Esophagus muscularis mucosa (tissue), 4 donors: ENCODE data around the gene RAF1. TPM values are rescaled to one million over a fixed set of nuclear protein-coding genes. Genes with fewer than 3 reads are reported as not detected.
A peak's percentile ranks its signal among the peaks of the same experiment; 100 is the strongest.

Experiments used
- DNase-seq: peaks from one replicate; pipeline ENCODE4 v3.0.0-alpha.2; 2017; ENCODE audit errors: extremely low spot score
- H3K27ac ChIP-seq, 4 donors: fragments of 200-600 bp; sonication (generic); replicated peaks in 1 of 4; 1 replicate in 3 of 4; 2 replicates in 1 of 4; pipeline ENCODE4 v1.5.1; 2016 to 2019; ENCODE audit warnings: mild to moderate bottlenecking in 1 of 4
- H3K27me3 ChIP-seq, 4 donors: fragments of 200-600 bp; sonication (generic); one replicate each; pipeline versions ENCODE4 v1.5.1 to v1.6.0; 2016 to 2019
- H3K36me3 ChIP-seq, 4 donors: fragments of 200-600 bp; sonication (generic); one replicate each; pipeline ENCODE4 v1.5.1; 2016 to 2019
- H3K4me1 ChIP-seq, 4 donors: fragments of 200-600 bp; sonication (generic); one replicate each; pipeline ENCODE4 v1.5.1; 2016 to 2019
- H3K4me3 ChIP-seq, 4 donors: fragments of 200-600 bp; sonication (generic); 1 replicate in 2 of 4; 2 replicates in 2 of 4; pipeline ENCODE4 v1.5.1; 2016 to 2019; ENCODE audit warnings: mild to moderate bottlenecking in 4 of 4, moderate library complexity in 1 of 4
- H3K9me3 ChIP-seq, 4 donors: fragments of 200-600 bp; sonication (generic); 1 replicate in 3 of 4; 2 replicates in 1 of 4; pipeline ENCODE4 v1.5.1; 2016 to 2019
- CTCF ChIP-seq, 3 experiments: fragments of 200-600 bp in 2 of 3; fragments of 450-650 bp in 1 of 3; sonication (generic) in 2 of 3; IDR thresholded peaks; one replicate each; pipeline ENCODE4 v1.5.1; 2017 to 2019; ENCODE audit warnings: antibody characterized with exemption in 3 of 3, mild to moderate bottlenecking in 2 of 3, moderate library complexity in 1 of 3
- EP300 ChIP-seq: sonication (generic); formaldehyde crosslinking; IDR thresholded peaks from one replicate; pipeline ENCODE4 v1.6.1; 2017; ENCODE audit warnings: antibody characterized with exemption
- POLR2A ChIP-seq: fragments of 450-650 bp; IDR thresholded peaks from one replicate; pipeline ENCODE4 v1.6.1; 2017; ENCODE audit warnings: antibody characterized with exemption, moderate library complexity, mild to moderate bottlenecking, low read depth
- POLR2AphosphoS5 ChIP-seq, 2 donors: sonication (generic); formaldehyde crosslinking; IDR thresholded peaks; one replicate each; pipeline ENCODE4 v1.6.1; 2017; ENCODE audit warnings: antibody characterized with exemption in 2 of 2
- WGBS: methylation state at CpG from one replicate; pipeline ENCODE4 v1.1.5; 2018; 5-methylcytosine and 5-hydroxymethylcytosine counted together
- intact Hi-C: fragments of 100-400 bp; cut with DNase I; formaldehyde crosslinking; loops from one replicate; pipeline ENCODE4 v1.15.1; 2023
- total RNA-seq, 4 donors: library from RNA; depleted of rRNA; stranded (reverse); fragments of >200 nt; gene quantifications; one replicate each; pipeline versions ENCODE4 v1.1.0 to v1.2.1, GENCODE V29; 2016

Gene RAF1
- total RNA-seq, 4 donors from 2014 or later, result 113 to 153 (median 116) TPM

DNA sequence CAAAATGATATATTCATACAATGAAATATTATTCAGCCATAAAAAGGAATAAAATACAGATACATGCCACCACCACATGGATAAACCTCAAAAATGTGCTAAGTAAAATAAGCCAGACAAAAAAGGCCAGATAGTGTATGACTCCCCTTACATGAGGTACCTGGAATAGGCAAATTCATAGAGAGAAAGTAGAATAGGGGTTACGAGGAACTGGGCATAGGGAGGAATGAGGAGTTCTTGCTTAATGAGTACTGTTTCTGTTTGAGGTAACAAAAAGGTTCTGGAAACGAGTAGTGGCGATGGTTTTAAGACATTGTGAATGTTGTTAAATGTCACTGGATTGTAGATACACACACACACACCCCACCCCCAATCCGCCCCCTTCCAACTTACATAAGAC lies 8.2 kb downstream of the RAF1 start:
- TF ChIP-seq CTCF (IDR thresholded peaks at IDR 0.05) (no peak), POLR2AphosphoS5 (IDR thresholded peaks at IDR 0.05) (no peak), POLR2A (no peak), EP300 (no peak)
- H3K36me3 ChIP-seq, result peaks cover 0 to 3% (median 0%) of the 10 kb centered on the region in 4 donors
- H3K27ac ChIP-seq, result no peak overlapping the region
- H3K9me3 ChIP-seq, result no peaks in the 10 kb centered on the region
- intact Hi-C loops, result no loop called here
- no peak overlapping the region for H3K4me3 ChIP-seq
- H3K27me3 ChIP-seq, result no peaks in the 10 kb centered on the region
- 57% methylated on average over 4 of the region's 4 CpGs for WGBS
- no peak for DNase-seq
- H3K4me1 ChIP-seq, result peaks cover 51 to 95% (median 94%) of the 10 kb centered on the region in 4 donors

DNA sequence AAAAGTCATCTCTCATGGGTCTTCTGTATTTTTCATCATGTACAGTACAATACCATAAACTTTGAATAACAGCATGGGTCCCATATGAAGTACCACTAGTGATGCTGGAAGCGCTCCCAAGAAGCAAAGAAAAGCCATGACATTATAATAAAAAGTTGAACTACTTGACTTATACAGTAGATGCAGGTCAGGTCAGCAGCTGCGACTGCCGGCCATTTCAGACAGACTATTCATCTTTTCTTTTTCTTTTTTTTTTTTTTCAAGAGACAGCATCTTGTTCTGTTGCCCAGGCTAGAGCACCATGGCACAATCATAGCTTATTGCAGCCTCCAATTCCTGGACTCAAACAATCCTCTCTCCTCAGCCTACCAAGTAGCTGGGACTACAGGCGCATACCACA lies 10.2 kb downstream of the RAF1 start:
- H3K4me3 ChIP-seq, result no peak overlapping the region
- TF ChIP-seq EP300 (no peak), POLR2A (no peak), CTCF (IDR thresholded peaks at IDR 0.05) (no peak), POLR2AphosphoS5 (IDR thresholded peaks at IDR 0.05) (no peak)
- 59% methylated on average over 4 of the region's 4 CpGs for WGBS
- peaks cover 0 to 3% (median 0%) of the 10 kb centered on the region in 4 donors for H3K36me3 ChIP-seq
- no peak overlapping the region for H3K27ac ChIP-seq
- no peak for DNase-seq
- intact Hi-C loops, result no loop called here
- H3K9me3 ChIP-seq, result no peaks in the 10 kb centered on the region
- H3K27me3 ChIP-seq, result no peaks in the 10 kb centered on the region
- H3K4me1 ChIP-seq, result peaks cover 51 to 94% (median 92%) of the 10 kb centered on the region in 4 donors

- peaks cover 45 to 90% (median 80%) of the 10 kb centered on the region in 4 donors for H3K4me1 ChIP-seq
- H3K36me3 ChIP-seq, result peaks cover 0 to 3% (median 0%) of the 10 kb centered on the region in 4 donors
Measured at GRCh38 chr3:12648384-12648959, 15.4 kb downstream of the RAF1 start.

GRCh38 chr3:12644331-12644937 lies 19.5 kb downstream of the RAF1 start:
- no peak for DNase-seq
- Histone ChIP-seq H3K4me1 (peaks cover 52 to 71% (median 63%) of the 10 kb centered on the region in 4 donors), H3K36me3 (no peaks in the 10 kb centered on the region), H3K27ac (peak overlapping the region; percentile 31 to 59 (median 47)), H3K9me3 (no peaks in the 10 kb centered on the region), H3K27me3 (no peaks in the 10 kb centered on the region), H3K4me3 (peak overlapping the region in 1 of 4 donors; percentile 14)
- 58% methylated on average over 6 of the region's 6 CpGs for WGBS
- TF ChIP-seq POLR2AphosphoS5 (IDR thresholded peaks at IDR 0.05) (no peak), POLR2A (no peak), CTCF (IDR thresholded peaks at IDR 0.05) (no peak), EP300 (no peak)
- intact Hi-C loops, result no loop called here

More at GRCh38 chr3:12648384-12648959, 15.4 kb downstream of the RAF1 start:
- no peak for DNase-seq
- 89% methylated on average over 12 of the region's 12 CpGs for WGBS
- H3K27ac ChIP-seq, result no peak overlapping the region
- no peak for TF ChIP-seq POLR2AphosphoS5 (IDR thresholded peaks at IDR 0.05)
- no peak for TF ChIP-seq POLR2A
- no peak for TF ChIP-seq EP300
- TF ChIP-seq CTCF (IDR thresholded peaks at IDR 0.05), result no peak
- no peaks in the 10 kb centered on the region for H3K27me3 ChIP-seq
- intact Hi-C loops, result no loop called here
- no peak overlapping the region for H3K4me3 ChIP-seq
- no peaks in the 10 kb centered on the region for H3K9me3 ChIP-seq
